Kidney glomerular epithelial cell (primary cell): ENCODE measurements around the gene PACS2.
"Not testable (repeated sequence)": the region's sequence is repeated elsewhere in the genome, so short reads cannot be mapped to it uniquely, and the experiment has no call there.

Experiments
- DNase-seq: peaks from one replicate; lab custom pipeline; 2025; lab: John Stamatoyannopoulos, UW

PACS2 gene

DNA sequence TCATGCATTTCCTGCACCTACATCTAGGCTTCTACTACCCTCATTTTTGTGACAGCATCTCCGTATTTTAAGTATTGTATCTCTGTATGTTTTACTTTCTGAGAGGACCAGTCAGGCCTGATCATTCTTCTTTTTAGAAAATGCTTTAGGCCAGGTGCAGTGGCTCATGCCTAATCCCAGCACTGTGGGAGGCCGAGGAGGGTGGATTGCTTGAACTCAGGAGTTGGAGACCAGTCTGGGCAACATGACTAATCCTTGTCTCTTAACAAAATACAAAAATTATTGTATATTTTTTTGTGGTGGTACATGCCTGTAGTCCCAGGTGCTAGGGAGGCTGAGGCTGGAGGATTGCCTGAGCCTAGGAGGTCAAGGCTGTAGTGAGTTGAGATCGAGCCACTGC lies 36.9 kb downstream of the PACS2 start:
- no peak for DNase-seq

DNA sequence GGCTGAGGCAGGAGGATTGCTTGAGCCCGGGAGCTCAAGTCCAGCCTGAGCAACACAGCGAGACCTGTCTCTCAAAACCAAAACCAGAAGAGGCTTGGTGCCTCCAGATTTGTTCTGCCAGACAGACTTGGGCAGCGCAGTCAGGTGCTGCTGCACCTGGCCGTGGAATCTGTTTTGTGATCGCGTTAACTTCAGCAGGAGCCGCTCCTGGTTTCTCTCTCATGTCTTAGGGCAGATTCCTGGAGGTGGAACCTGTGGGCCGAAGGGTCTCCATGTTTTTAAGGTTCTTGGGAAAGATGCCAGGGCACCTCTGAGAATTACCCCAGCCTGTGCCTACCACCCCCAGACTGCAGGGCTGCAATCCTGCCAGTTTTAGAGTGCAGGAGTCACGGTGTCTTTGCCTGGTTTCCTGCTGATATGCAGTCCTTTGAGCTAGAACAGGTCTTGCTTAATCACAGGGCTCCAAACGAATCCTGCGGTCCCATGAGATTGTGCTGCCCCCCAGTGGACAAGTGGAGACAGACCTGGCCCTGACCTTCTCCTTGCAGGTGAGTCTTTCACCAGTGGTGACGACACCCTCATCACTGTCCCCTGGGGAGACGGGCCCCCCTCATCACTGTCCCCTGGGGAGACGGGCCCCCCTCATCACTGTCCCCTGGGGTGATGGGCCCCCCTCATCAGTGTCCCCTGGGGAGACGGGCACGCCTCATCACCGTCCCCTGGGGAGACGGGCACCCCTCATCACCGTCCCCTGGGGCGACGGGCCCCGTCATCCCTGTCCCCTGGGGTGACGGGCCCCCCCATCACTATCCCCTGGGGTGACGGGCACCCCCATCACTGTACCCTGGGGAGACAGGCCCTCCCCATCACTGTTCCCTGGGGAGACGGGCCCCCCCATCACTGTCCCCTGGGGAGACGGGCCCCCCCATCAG lies 37.6 kb downstream of the PACS2 start:
- peak; percentile 80 for DNase-seq

DNA sequence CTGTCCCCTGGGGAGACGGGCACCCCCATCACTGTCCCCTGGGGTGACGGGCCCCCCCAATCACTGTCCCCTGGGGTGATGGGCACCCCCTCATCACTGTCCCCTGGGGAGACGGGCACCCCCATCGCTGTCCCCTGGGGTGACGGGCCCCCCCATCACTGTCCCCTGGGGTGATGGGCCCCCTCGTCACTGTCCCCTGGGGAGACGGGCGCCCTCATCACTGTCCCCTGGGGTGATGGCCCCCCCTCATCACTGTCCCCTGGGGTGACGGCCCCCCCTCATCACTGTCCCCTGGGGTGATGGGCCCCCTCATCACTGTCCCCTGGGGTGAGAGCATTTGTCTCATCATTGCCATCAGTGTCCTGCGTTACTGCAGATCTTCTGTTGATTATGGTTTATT lies 38.6 kb downstream of the PACS2 start:
- DNase-seq, result no peak

DNA sequence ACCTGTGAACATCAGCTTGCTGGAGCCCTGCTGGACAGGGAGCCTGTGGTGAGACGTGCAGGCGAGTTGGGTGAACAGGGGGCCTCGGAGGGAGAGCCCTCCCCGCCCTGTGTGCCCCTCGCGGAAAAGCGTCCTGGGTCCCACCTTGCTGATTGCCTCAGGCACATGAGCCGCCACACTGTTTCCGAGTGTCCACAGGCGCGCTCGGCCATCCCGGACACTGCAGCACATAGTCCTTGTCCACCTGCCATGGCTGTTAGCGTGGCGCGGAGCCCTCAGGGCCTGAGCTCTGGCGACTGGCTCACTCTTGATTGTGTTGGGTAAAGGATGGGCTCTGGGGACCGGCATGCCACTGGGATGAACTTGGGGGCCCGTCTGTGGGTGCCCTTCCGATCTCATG lies 40.0 kb downstream of the PACS2 start:
- no peak for DNase-seq

DNA sequence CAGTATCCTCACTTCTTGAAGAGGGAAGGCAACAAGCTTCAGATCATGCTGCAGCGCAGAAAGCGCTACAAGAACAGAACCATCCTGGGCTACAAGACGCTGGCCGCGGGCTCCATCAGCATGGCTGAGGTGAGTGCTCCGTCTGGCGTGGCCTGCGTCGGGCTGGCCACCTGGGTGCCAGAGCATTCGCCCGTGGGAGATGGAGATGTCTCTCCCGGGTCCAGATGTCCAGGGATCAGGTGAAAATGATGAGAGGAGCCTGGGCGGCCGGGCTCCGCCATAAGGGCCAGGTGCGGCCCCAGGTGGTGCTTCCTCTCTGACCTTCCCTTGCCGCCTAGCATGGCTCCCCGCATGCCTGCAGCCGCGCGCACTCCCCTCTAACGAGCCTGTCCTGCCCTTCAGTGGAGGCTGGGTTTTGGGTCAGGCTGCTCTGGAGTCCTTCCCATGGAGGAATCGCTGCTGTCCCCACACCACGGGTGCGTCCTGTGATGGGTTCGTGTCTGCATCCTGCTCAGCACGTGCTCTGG lies 40.6 kb downstream of the PACS2 start:
- DNase-seq, result no peak

DNA sequence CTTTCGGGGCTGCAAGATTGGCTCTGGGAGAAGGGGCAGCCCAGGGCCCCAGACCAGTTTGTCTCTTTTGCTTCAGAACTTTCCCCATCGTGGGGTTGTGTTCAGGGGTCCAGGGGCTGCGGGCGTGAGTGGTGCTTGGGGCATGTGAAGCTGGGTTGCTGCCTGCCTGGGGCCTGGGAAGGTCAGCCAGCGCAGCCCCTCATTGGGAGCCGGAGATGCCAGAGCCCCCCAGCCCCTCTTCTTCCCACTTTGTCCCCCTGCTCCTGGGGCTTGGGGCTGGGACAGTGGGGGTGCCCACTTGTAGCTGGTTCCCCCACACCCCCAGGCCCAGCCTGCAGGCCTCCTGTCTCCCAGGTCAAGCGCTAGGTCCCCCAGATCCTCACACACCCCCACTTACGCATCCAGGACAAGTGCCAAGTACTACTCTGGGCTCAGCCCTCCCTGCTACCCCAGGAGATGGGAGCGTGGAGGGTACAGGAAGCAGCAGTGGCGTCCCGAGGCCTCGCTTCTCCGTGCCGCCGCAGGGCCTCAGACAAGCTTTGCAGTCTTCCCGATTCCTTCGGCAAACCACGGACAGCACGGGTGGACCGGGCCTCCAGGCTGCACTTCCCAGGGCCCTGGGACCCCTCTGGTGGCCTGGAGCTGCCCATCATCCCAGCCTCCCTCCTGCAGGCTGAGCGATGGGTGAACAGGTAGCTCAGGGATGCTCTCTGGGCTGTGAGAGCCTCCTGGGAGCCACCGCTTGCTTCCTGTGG lies 41.5 kb downstream of the PACS2 start:
- no peak for DNase-seq

DNA sequence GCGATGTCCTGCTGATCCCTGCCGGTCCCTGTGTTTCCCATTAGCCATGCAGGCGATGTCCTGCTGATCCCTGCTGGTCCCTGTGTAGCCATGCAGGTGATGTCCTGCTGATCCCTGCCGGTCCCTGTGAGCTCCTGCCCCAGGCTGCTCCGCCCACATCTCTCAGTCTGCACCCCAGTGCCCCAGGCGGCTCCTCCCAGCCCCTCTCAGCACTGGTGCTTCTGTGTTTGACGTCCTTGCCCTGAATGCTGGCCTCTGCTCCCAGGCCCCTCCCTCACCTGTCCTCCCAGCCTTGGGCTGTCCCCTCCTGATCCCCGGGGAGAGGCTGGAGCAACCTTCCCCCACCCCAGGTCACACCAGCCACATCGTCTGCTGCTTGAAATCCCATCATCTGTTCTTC lies 42.4 kb downstream of the PACS2 start:
- DNase-seq, result no peak

DNA sequence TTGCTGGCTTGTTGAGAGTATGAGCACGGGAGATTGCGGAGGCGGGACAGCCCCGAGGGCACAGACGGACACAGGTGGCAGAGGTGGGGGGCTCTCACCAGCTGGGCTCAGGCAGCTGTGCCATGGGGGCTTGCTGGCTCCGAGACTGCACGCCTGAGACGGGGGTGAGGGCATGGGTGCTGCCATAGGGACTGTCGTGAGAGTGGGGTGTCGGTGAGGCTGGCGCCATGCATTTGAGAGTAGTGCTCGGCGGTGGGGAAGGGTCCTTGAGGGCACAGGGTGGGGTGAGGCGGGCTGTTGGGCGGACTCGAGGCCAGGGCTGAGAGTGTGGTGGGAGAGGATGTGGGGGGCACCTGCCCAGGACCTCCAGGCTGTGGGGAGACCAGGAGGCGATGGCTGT lies 43.1 kb downstream of the PACS2 start:
- no peak for DNase-seq

DNA sequence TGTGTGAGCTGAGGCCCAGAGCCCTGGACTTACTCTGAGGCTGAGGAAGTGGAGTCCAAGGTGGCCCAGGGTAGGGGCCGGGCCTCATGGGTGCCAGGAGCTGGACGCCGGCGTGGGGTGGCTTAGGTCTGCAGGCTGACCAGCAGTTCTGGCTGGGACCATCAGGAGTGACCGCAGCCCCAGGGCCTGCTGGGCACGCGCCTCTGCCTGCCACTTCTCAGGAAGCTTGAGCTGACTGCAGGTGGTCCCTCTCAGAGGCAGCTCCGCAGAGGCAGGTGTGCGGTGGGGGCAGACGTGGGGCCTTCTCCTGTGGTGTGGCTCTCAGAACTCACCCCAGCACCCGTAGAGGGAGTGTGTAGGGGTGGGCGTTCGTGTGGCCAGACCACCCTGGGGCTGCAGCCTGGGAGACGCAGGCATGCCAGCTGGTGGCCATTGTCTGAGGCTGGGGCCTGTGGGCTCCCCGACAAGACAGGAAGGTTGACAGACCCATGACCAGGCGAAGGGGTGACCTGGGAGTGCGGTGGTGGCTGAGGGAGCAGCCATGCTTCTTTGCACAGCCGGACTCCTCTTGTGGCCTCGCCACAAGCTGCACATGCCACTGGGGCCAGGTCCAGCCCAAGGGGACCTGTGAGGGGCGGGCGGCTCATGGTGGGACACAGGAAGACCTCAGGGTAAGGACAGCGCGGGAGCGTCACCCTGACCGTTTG lies 43.7 kb downstream of the PACS2 start:
- DNase-seq, result no peak

DNA sequence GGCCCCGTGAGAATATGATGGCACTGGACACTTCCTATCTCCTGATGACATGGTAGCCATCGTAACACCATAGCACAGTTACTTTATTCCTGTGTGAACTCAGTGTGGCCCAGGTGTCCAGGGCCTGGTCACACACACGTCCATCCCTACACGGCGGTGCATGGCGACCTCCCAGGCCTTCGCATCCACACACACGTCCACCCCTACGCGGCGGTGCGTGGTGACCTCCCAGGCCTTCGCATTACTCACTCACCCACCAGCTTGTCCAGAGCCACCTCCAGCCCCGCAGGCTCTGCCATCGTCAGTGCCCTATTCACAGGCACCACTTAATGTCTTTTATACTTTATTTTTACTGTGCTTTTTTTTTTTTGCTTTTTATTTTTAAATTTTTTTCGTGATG lies 44.4 kb downstream of the PACS2 start:
- DNase-seq, result no peak

DNA sequence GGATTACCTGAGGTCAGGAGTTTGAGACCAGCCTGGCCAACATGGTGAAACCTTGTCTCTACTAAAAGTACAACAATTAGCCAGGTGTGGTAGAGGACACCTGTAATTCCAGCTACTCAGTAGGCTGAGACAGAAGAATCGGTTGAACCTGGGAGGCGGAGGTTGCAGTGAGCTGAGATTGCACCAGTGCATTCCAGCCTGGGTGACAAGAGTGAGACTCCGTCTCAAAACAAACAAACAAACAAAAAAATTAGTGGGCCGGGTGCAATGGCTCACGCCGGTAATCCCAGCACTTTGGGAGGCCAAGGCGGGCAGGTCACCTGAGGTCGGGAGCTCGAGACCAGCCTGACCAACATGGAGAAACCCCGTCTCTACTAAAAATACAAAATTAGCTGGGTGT lies 46.9 kb downstream of the PACS2 start:
- not testable (repeated sequence) for DNase-seq

DNA sequence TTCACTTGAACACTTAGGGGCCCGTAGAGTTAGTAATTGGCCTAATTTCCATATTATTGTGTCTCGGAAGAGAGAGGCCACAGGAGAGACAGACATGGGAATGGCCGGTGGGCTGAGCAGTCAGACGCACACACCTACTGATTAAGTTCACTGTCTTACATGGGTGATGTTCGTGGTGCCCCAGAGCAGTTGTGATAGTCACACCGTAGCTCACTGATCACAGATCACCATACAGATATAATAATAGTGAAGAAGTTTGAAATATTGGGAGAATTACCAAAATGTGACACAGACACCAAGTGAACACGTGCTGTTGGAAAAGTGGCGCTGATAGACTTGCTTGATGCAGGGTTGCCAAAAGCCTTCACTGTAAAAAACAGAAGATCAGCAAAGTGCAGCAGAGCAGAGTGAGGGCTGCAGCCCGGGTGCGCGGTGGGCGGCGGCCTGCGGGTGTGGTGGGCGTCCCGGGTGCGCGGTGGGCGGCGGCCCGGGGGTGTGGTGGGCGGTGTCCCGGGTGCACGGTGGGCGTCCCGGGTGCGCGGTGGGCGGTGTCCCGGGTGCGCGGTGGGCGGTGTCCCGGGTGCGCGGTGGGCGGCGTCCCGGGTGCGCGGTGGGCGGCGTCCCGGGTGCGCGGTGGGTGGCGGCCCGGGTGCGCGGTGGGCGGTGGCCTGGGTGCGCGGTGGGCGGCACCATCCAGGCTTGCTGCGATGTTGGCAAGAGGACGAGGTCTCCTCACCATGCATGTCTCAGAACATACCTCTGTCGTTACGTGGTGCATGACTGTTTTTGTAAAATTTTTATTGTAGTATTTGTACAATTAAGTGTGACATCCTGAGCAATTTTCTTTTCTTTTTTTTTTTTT lies 49.5 kb downstream of the PACS2 start:
- DNase-seq, result no peak

DNA sequence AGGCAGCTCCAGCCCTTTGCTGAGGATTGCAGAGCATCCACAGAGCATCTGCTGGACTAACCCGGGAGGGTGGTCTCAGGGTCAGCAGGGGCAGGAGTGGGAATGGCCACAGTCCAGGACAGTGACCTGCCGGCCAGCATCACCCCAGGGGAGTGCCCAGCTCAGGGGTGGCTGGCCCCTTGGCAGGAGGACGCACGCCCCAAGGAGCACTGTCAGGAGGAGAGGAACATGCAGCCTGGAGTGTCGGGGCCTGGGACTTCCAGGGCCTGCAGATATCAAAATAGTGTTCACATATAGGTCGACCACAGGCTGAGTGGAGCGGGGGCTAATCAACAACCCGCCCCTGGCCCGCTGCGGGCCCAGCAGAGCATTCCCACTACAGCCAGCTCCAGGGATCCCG lies 50.6 kb downstream of the PACS2 start:
- no peak for DNase-seq

DNA sequence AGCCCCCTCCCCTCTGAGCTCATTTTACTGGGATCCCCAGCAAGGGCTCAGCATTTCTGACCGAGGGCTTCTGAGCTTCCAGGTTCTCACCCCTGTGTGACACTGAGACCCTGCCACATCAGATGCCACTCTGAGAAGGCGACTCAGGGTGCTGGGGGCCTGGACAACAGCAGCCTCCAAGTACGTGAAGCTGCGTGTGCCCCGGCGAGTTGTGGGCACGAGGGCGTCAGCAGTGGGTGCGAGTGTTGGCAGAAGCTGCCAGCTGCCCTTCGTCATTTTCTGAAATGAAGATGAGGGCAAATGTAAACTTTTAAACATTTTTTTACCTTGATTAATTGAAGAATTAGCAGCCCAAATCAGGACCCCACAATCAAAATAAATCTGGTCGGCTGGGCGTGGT lies 51.1 kb downstream of the PACS2 start:
- DNase-seq, result no peak

DNA sequence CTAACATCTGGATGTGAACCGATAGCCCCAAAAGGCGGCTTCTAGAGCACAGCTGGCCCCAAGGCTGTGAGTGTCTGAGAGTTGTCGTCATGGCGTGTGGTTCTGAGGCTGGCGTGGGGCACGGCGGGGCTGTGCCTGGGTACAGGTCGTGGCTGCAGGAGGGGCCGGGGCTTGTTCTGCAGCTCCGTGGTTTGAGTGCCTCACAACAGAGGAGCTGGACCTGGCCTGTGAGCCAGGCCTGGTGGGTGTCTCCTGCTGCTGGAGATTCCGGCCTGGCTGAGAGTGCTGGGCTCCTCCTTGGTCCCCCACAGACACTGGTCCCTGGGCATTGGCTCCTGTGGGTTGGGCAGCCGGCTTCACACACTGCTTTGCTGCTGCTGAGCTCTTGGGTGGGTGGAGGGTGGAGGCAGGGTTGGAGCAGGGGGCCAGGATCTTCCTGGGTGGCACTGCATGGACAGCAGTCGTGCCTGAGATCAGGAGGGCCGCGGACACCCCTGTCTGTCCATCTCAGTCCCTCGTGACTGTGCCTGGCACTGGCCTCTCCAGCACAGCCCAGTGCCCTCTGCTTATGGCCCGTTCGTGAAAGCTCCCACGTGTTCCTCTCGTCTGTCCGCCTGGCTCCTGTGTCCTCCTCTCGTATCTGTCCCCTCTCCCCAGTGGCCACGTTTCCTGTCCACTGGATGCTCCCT lies 52.0 kb downstream of the PACS2 start:
- no peak for DNase-seq

DNA sequence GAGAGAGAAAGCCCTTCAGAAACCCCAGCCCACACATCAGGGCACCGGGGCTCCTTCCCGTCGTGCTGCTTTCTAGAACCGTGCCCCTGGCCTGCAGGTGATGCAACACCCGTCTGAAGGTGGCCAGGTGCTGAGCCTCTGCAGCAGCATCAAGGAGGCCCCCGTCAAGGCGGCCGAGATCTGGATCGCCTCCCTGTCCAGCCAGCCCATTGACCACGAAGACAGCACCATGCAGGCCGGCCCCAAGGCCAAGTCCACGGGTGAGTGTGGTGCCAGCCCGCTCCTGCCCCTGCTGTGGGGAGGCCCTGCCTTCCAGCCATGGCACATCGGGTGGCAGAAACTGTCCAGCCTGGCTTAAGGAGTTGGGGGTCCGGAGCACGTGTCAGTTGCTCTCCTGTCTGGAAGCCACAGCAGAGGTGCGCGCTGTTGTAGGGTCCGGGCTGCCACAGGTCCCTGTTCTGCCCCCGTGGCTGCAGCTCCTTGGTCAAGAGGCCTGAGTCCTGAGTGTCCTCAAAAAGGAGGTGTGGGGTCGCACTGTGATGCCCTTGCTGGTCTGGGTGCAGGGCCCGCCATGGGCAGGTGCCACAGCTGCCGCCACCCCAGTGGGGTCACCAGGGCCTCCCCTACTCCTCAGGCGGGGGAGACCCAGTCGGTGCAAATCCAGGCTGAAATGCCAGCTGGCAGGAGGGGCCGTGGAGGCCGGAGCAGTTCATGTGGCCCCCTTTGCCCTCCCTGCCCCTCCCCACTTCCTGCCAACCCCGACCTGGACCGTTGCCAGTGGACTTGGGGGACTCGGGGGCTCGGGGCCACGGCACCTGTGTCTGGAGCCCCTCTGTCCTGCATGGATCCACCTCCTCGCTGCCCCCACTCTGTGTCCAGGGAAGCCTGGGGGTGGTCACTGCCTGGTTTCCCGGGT lies 52.8 kb downstream of the PACS2 start:
- DNase-seq, result no peak

DNA sequence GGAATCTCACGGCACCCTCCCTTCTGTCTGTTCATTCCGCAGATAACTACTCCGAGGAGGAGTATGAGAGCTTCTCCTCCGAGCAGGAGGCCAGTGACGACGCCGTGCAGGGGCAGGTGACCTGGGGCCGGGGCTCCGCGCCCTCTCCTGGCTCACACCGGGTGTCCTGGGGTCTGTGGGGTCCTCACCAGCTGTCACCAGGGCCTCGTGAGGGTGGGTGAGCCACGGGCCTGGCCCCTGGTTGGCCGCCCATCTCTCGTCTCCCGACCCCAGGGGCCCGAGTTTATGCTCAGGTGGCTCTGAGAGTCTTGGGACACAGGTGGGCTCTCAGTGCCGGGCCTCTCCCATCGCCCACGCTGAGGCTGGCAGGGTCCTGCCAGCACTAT lies 53.5 kb downstream of the PACS2 start:
- no peak for DNase-seq

DNA sequence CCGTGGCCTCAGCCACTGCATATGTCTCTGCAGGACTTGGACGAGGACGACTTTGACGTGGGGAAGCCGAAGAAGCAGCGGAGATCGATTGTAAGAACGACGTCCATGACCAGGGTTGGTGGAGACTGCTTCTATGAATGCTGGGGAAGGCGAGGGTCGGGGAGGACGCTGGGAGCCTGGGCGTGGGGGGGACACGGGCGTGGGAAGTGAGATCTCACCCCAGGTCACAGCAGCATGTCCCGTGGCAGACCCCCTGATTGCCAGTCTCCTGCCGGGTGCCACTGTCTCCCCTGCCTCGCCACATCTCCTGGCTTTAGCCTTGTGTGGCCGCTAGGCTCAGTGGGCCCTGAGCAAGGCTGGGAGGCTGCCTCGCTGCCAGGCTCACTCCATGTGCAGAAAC lies 53.9 kb downstream of the PACS2 start:
- DNase-seq, result no peak

DNA sequence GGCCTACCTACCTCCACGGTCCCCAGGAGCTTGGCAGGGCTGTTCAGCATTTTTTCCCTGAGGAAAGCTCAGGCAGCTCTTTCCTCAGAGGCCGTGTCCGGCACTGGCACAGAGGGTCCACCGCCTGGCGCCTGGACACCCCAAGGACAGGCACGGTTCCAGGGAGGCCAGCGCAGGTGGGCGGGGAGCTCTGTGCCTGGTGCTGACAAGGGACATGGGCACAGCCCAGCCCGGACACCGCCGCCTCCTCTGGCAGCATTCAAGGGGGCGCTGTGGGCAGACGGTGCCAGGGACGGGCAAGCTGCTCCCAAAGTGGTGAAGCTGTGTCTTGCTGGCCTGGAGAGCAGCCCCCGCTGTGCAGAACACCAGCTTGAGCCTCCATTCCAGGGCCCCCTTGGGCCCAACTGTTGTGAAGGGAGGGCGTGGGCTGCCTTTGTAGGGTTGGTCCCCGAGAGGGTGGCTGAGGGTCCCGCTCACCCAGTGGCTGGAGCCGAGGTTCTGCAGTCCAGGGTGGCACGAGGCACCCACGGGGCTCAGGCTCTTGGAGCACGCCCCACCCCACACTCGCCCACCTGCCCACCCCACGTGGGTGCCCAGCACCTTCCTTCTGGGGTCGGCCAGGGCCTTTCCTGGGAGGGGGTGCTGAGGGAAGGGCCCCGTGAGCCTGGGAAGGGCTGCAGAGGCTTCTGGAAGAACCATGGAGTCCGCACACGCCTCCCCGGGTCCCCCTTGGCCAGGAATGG lies 54.5 kb downstream of the PACS2 start:
- no peak for DNase-seq
